Renal cortex interstitium (tissue), 11 donors: ENCODE results near the gene NAV2. TPM values are rescaled to one million over a fixed set of nuclear protein-coding genes. Genes with fewer than 3 reads are reported as not detected.

Experiments
- DNase-seq, 11 donors: peaks; one replicate each; pipeline ENCODE4 v3.0.0-alpha.2; 2013; ENCODE audit warnings: low read depth in 9 of 11, low spot score in 4 of 11; ENCODE audit errors: extremely low read depth in 1 of 11
- polyA plus RNA-seq, 3 donors: library from polyadenylated mRNA; unstranded; fragments of 120-200 nt; gene quantifications; one replicate each; pipeline ENCODE4 v1.2.1, GENCODE V29; 2013; ENCODE audit not compliant: insufficient read length in 3 of 3

NAV2 gene
- polyA plus RNA-seq, 3 donors: 36.9 to 94.9 (median 39.5) TPM

GRCh38 chr11:20025332-20025840 is 312.7 kb downstream of the NAV2 start:
- DNase-seq: no peak

GRCh38 chr11:20026629-20027555 is 314.3 kb downstream of the NAV2 start:
- peak in 3 of 11 donors; percentile 71 to 85 (median 72) for DNase-seq

GRCh38 chr11:20027556-20028013 is 314.9 kb downstream of the NAV2 start:
- DNase-seq: no peak

GRCh38 chr11:20029193-20029592 is 316.6 kb downstream of the NAV2 start:
- DNase-seq: no peak

- DNase-seq: no peak
These were observed 317.8 kb downstream of the NAV2 start for GRCh38 chr11:20030472-20030871.

GRCh38 chr11:20031155-20032001 is 318.7 kb downstream of the NAV2 start:
- no peak for DNase-seq

GRCh38 chr11:20032127-20032526 is 319.5 kb downstream of the NAV2 start:
- DNase-seq: no peak

- DNase-seq: no peak
These were observed 320.1 kb downstream of the NAV2 start for GRCh38 chr11:20032577-20033260.

- DNase-seq: no peak
These were observed 321.2 kb downstream of the NAV2 start for GRCh38 chr11:20033806-20034205.

GRCh38 chr11:20034941-20035340 is 322.3 kb downstream of the NAV2 start:
- no peak for DNase-seq

GRCh38 chr11:20035375-20035700 is 322.7 kb downstream of the NAV2 start:
- no peak for DNase-seq

GRCh38 chr11:20035701-20036601 is 323.3 kb downstream of the NAV2 start:
- no peak for DNase-seq

GRCh38 chr11:20036626-20037335 is 324.1 kb downstream of the NAV2 start:
- no peak for DNase-seq

GRCh38 chr11:20037396-20038153 is 324.9 kb downstream of the NAV2 start:
- DNase-seq: no peak

- no peak for DNase-seq
These were observed 325.8 kb downstream of the NAV2 start for GRCh38 chr11:20038412-20038811.

GRCh38 chr11:20038972-20039371 is 326.3 kb downstream of the NAV2 start:
- DNase-seq: no peak

GRCh38 chr11:20041499-20041898 is 328.9 kb downstream of the NAV2 start:
- no peak for DNase-seq
